Measurements from ENCODE around the gene SYCP2L. TPM values are rescaled to one million over a fixed set of nuclear protein-coding genes. Genes with fewer than 3 reads are reported as not detected.

Gene SYCP2L
- polyA plus RNA-seq, 2 of the 4 experiments (the other 2 are of a cell fraction), result 2.6 to 13.5 TPM

DNA sequence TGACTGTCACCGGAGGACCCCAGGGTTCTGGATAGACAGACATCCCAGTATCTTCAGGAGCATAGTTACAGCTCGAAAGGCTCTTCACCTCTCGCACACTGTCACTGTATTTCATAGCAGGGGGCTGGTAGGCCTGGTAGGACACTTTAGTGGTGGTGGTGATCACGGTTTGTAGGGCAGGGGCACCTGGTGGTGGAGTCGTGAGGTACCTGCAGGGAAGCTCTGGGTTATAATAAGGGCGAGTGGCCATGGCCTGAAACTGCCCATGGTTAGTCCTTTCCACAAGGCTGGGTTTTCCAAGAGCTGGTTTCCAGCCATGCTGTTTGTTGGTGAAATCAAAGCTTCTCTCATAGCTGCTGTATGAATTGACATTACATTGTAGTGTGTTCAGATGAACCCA is 12.6 kb upstream of the SYCP2L start (continued):
- TF ChIP-seq TP53 (CRISPR knock-in tag; IDR thresholded peaks at IDR 0.05), result no peak

DNA sequence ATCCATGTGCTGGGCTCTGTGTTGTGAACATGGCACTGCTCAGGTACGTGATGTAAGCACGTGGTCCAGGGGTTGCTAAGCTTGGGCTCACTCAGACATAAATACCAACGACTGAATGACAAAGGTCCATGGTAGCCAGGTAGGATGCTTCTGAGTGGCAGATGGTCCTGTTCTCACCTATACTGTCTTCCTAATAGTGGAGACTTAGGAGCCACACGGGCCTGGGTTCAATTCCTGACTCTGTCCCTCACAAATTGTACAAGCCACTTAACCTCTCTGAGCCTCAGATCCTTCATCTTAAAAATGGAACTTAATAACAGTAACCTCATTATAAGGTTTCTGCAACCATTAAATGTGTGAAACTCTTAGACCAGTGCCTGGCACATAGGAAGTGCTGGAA is 11.8 kb upstream of the SYCP2L start:
- CTCF ChIA-PET, result interaction anchor here (0.8 to 1.8 kb wide), 2 partner anchors 12 to 77 kb away, joined by 3 to 6 read pairs; partner anchors contain the start of gene SYCP2L
- no peak for TF ChIP-seq NFE2L2 (conservative IDR thresholded peaks at IDR 0.05; ENCODE audit: low read length)
- TF ChIP-seq PHF8 (IDR thresholded peaks at IDR 0.05; ENCODE audit: borderline replicate concordance, low read depth), result no peak
- TF ChIP-seq, protein P1, sequence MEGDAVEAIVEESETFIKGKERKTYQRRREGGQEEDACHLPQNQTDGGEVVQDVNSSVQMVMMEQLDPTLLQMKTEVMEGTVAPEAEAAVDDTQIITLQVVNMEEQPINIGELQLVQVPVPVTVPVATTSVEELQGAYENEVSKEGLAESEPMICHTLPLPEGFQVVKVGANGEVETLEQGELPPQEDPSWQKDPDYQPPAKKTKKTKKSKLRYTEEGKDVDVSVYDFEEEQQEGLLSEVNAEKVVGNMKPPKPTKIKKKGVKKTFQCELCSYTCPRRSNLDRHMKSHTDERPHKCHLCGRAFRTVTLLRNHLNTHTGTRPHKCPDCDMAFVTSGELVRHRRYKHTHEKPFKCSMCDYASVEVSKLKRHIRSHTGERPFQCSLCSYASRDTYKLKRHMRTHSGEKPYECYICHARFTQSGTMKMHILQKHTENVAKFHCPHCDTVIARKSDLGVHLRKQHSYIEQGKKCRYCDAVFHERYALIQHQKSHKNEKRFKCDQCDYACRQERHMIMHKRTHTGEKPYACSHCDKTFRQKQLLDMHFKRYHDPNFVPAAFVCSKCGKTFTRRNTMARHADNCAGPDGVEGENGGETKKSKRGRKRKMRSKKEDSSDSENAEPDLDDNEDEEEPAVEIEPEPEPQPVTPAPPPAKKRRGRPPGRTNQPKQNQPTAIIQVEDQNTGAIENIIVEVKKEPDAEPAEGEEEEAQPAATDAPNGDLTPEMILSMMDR (IDR thresholded peaks at IDR 0.05), result no peak
- TF ChIP-seq NR3C1 (IDR thresholded peaks at IDR 0.05), result no peak
- no peak for TF ChIP-seq CBX2 (IDR thresholded peaks at IDR 0.05; ENCODE audit: borderline replicate concordance, low read depth)
- no peak for TF ChIP-seq HOXB13 (CRISPR knock-in tag; IDR thresholded peaks at IDR 0.05; ENCODE audit: low read depth)
- TF ChIP-seq FOSL2 (IDR thresholded peaks at IDR 0.05), result no peak
- TF ChIP-seq FOSL2 (CRISPR knock-in tag; IDR thresholded peaks at IDR 0.05), result no peak
- TF ChIP-seq ZNF302 (CRISPR knock-in tag; IDR thresholded peaks at IDR 0.05), result no peak
- no peak for TF ChIP-seq FOXS1 (CRISPR knock-in tag; IDR thresholded peaks at IDR 0.05)
- TF ChIP-seq MAFK (IDR thresholded peaks at IDR 0.05; ENCODE audit: partially characterized antibody), result no peak
- TF ChIP-seq ZFP36 (IDR thresholded peaks at IDR 0.05; ENCODE audit: borderline replicate concordance, partially characterized antibody), result no peak
- no peak for FAIRE-seq

DNA sequence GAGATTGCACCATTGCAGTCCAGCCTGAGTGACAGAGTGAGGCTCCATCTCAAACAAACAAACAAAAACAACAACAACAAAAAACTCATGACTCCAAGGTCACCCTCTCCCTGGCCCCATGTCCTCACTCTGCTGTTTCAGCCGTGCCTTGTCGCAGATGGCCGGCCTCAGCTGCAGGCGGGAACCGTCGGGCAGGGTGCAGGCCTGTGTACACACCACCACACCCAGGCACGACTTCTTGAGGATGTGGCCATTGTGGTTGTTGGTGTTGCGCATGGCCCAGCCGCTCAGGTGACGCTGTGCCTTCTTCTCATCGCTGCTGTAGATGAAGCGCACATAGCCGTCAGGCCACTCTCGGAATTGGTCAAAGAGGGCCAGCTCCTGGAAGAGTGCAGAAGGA is 9.8 kb upstream of the SYCP2L start:
- no peak for ATAC-seq
- 100% methylated on average over 7 of the region's 14 CpGs for WGBS (ENCODE audit: missing lambda C conversion rate)
- TF ChIP-seq CHD4 (IDR thresholded peaks at IDR 0.05; ENCODE audit: borderline replicate concordance) (no peak), NPAS2 (CRISPR knock-in tag; IDR thresholded peaks at IDR 0.05; ENCODE audit: borderline replicate concordance) (no peak), HEYL (CRISPR knock-in tag; IDR thresholded peaks at IDR 0.05) (no peak), MAFK (IDR thresholded peaks at IDR 0.05; ENCODE audit: partially characterized antibody) (no peak), FOSB (CRISPR knock-in tag; IDR thresholded peaks at IDR 0.05) (no peak), HDAC2 (IDR thresholded peaks at IDR 0.05) (no peak), JUNB (IDR thresholded peaks at IDR 0.05) (no peak), ESRRA (IDR thresholded peaks at IDR 0.05; ENCODE audit: borderline replicate concordance, low read length) (no peak), SMC3 (IDR thresholded peaks at IDR 0.05) (no peak), RFX5 (IDR thresholded peaks at IDR 0.05) (no peak), KDM5A (IDR thresholded peaks at IDR 0.05) (no peak), RNF2 (IDR thresholded peaks at IDR 0.05; ENCODE audit: borderline replicate concordance, low read depth) (no peak), POLR2AphosphoS2 (conservative IDR thresholded peaks at IDR 0.05; ENCODE audit: low read length) (no peak), SREBF2 (IDR thresholded peaks at IDR 0.05) (no peak), FOXS1 (CRISPR knock-in tag; IDR thresholded peaks at IDR 0.05) (no peak), ZSCAN20 (CRISPR knock-in tag; IDR thresholded peaks at IDR 0.05) (no peak), MAZ (IDR thresholded peaks at IDR 0.05; ENCODE audit: borderline replicate concordance, low read depth, low read length) (no peak)
- TF ChIP-seq, protein P2, sequence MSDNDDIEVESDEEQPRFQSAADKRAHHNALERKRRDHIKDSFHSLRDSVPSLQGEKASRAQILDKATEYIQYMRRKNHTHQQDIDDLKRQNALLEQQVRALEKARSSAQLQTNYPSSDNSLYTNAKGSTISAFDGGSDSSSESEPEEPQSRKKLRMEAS (IDR thresholded peaks at IDR 0.05), result no peak
- TF ChIP-seq, protein P1 (IDR thresholded peaks at IDR 0.05), result no peak
- TF ChIP-seq, protein P3, sequence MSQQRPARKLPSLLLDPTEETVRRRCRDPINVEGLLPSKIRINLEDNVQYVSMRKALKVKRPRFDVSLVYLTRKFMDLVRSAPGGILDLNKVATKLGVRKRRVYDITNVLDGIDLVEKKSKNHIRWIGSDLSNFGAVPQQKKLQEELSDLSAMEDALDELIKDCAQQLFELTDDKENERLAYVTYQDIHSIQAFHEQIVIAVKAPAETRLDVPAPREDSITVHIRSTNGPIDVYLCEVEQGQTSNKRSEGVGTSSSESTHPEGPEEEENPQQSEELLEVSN (IDR thresholded peaks at IDR 0.05; ENCODE audit: borderline replicate concordance, low read depth), result no peak
- Histone ChIP-seq H3K4me2 (no peak overlapping the region), H3K4me1 (no peaks in the 10 kb centered on the region), H3K27ac (no peak overlapping the region), H3K9me3 (no peaks in the 10 kb centered on the region), H3K4me3 (no peak overlapping the region)
- DNase-seq (ENCODE audit: low read depth in 1 of 2, low spot score in 1 of 2), result no peak
- FAIRE-seq, result no peak
- ChIA-PET POLR2A (no interaction called here), CTCF (interaction anchor here (2.2 kb wide), 1 partner anchor 10 kb away, joined by 8 read pairs; the partner anchor contains the start of gene SYCP2L)

More for the DNA sequence above, 11.8 kb upstream of the SYCP2L start:
- H3K4me3 ChIP-seq, result no peak overlapping the region
- ATAC-seq, result no peak
- no peak overlapping the region for H3K4me2 ChIP-seq
- POLR2A ChIA-PET, result interaction anchor here (1.0 kb wide), 1 partner anchor 11 kb away, joined by 3 read pairs; no protein-coding TSS in a partner anchor
- no peak for DNase-seq (ENCODE audit: low read depth in 1 of 2, low spot score in 1 of 2)
- no peak overlapping the region for H3K27ac ChIP-seq
- no peaks in the 10 kb centered on the region for H3K9me3 ChIP-seq
- WGBS (ENCODE audit: missing lambda C conversion rate), result 46% methylated on average over 4 of the region's 4 CpGs
- H3K4me1 ChIP-seq, result no peaks in the 10 kb centered on the region

All from A549 (cell line).